HepG2 (cell line): ENCODE results near the gene KLHDC8B. TPM values are rescaled to one million over a fixed set of nuclear protein-coding genes. Genes with fewer than 3 reads are reported as not detected.

ENCODE experiments used
- ATF1 ChIP-seq: IDR thresholded peaks from 2 replicates; pipeline ENCODE4 v1.6.1; 2016; ENCODE audit warnings: mild to moderate bottlenecking, control low read depth
- CSRNP2 ChIP-seq: sonication (generic); formaldehyde crosslinking; conservative IDR thresholded peaks from 2 replicates; pipeline ENCODE4 v1.8.0; 2022; ENCODE audit warnings: low read depth, missing genetic modification reagents
- DR1 ChIP-seq: sonication (generic); formaldehyde crosslinking; IDR thresholded peaks from 2 replicates; pipeline ENCODE4 v1.8.0; 2021; ENCODE audit warnings: mild to moderate bottlenecking, missing genetic modification reagents, inconsistent platforms
- GZF1 ChIP-seq: sonication (generic); formaldehyde crosslinking; IDR thresholded peaks from 2 replicates; pipeline ENCODE4 v1.5.1; 2020; ENCODE audit warnings: mild to moderate bottlenecking, missing genetic modification reagents
- HNRNPH1 ChIP-seq: fragments of 200-400 bp; formaldehyde crosslinking; optimal IDR thresholded peaks from 2 replicates; pipeline ENCODE3; 2017; ENCODE audit warnings: mild to moderate bottlenecking, low read depth, low read length
- KIAA2018 ChIP-seq: sonication (generic); formaldehyde crosslinking; IDR thresholded peaks from 2 replicates; pipeline ENCODE4 v1.5.0; 2020; ENCODE audit warnings: mild to moderate bottlenecking, missing genetic modification reagents, borderline replicate concordance
- SIN3B ChIP-seq: fragments of 150-350 bp; IDR thresholded peaks from 2 replicates; pipeline ENCODE4 v1.6.1; 2014; ENCODE audit warnings: low read length
- SMAD1 ChIP-seq: sonication (generic); formaldehyde crosslinking; IDR thresholded peaks from 2 replicates; pipeline ENCODE4 v1.4.0; 2020; ENCODE audit warnings: missing genetic modification reagents, low read depth, mild to moderate bottlenecking, borderline replicate concordance
- THRA ChIP-seq: sonication (generic); formaldehyde crosslinking; IDR thresholded peaks from 2 replicates; pipeline ENCODE4 v1.4.0; 2020; ENCODE audit warnings: missing genetic modification reagents, borderline replicate concordance
- YEATS4 ChIP-seq: sonication (generic); formaldehyde crosslinking; IDR thresholded peaks from 2 replicates; pipeline ENCODE4 v1.4.0; 2020; ENCODE audit warnings: missing genetic modification reagents, borderline replicate concordance
- ZC3H4 ChIP-seq: sonication (generic); formaldehyde crosslinking; IDR thresholded peaks from 2 replicates; pipeline ENCODE4 v1.4.0; 2020; ENCODE audit warnings: missing genetic modification reagents, borderline replicate concordance
- ZFP37 ChIP-seq: sonication (generic); formaldehyde crosslinking; IDR thresholded peaks from 2 replicates; pipeline ENCODE4 v1.4.0; 2020; ENCODE audit warnings: missing genetic modification reagents, borderline replicate concordance
- ZMYM3 ChIP-seq: sonication (generic); formaldehyde crosslinking; IDR thresholded peaks from 2 replicates; pipeline ENCODE4 v1.5.1; 2020; ENCODE audit warnings: mild to moderate bottlenecking, missing genetic modification reagents
- ZNF549 ChIP-seq: sonication (generic); formaldehyde crosslinking; IDR thresholded peaks from 2 replicates; pipeline ENCODE4 v1.5.0; 2020; ENCODE audit warnings: missing genetic modification reagents
- polyA plus RNA-seq, 8 experiments: library from polyadenylated mRNA; depleted of rRNA in 3 of 8; stranded (reverse) in 7 of 8; unstranded in 1 of 8; fragments of >200 nt; fragmentation: Illumina TruSeq in 4 of 8; extraction: Trizol in 4 of 8; gene quantifications; 2 replicates each; pipeline versions ENCODE4 v1.2.1 to v1.2.3, GENCODE V29; 2011 to 2016; ENCODE audit warnings: low read depth in 4 of 8, missing spikeins in 1 of 8, mixed read lengths in 1 of 8; ENCODE audit not compliant: insufficient read depth in 1 of 8
- total RNA-seq, 5 experiments: library from RNA; depleted of rRNA; stranded (reverse); fragments of >200 nt; fragmentation: Illumina TruSeq; extraction: Trizol; gene quantifications; 2 replicates each; pipeline ENCODE4 v1.2.3, GENCODE V29; 2016; ENCODE audit warnings: low read depth in 1 of 5
- TF ChIP-seq, protein P1 (sequence below): sonication (generic); IDR thresholded peaks from 2 replicates; pipeline ENCODE4 v1.6.1; 2016; ENCODE audit warnings: low read depth, borderline replicate concordance
- TF ChIP-seq, protein P2 (sequence below): sonication (generic); formaldehyde crosslinking; IDR thresholded peaks from 2 replicates; pipeline ENCODE4 v1.5.0; 2020; ENCODE audit warnings: missing genetic modification reagents

Gene KLHDC8B
- total and polyA plus RNA-seq, 2 of the 13 experiments (the other 11 are each of a cell fraction or from before 2014, with no cell fraction given): 17.2 to 17.8 TPM

DNA sequence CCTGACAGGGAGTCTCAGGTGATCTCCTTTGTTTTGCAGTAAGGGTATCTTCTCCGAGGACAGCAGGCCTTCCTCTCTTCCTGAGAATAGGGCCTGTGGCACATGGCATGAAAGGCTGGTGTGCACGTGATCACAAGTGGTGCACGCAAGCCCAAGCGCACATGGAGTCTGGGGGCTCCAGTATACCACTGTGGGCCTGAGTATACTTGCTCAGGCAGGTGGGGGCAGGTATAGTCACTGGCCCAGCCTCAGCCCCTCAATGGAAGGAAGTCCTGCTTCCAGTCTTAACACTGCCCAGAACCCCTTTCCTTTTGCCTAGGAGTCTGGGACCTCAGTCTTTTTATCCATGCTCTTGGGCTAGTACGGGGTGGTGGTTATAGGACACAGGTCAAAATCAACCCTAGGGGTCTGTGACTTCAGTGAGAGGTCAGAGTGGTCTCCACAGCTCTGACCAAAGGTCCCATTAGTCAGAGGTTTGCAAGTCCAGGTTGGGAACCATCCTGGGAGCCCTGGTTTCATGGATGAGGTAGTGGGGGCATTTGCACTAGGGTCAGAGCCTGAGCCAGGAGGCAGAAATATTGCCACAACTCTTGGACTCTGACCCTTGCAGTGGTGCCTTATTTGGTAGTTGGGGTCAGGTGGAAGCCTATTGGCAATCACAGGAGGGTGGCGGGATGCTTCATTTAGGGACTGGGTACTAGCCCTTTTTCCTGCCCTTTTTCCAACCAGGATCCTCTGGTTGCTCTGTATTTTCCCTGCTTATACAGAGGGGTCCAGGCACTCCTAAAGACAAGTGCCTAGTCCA, 4.4 kb upstream of the KLHDC8B start (continued):
- no peak for TF ChIP-seq SMAD1 (CRISPR knock-in tag)
- no peak for TF ChIP-seq DR1 (CRISPR knock-in tag)
- TF ChIP-seq SIN3B: no peak
- TF ChIP-seq, protein P1, sequence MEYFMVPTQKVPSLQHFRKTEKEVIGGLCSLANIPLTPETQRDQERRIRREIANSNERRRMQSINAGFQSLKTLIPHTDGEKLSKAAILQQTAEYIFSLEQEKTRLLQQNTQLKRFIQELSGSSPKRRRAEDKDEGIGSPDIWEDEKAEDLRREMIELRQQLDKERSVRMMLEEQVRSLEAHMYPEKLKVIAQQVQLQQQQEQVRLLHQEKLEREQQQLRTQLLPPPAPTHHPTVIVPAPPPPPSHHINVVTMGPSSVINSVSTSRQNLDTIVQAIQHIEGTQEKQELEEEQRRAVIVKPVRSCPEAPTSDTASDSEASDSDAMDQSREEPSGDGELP: peak; percentile 26; the same call in 1 of the 2 replicates
- no peak for TF ChIP-seq ATF1 (CRISPR knock-in tag)
- TF ChIP-seq HNRNPH1: no peak
- peak; percentile 41; the same call in 1 of the 2 replicates for TF ChIP-seq ZMYM3
- TF ChIP-seq GZF1: no peak
- TF ChIP-seq ZFP37 (CRISPR knock-in tag): no peak
- no peak for TF ChIP-seq KIAA2018 (CRISPR knock-in tag)
- no peak for TF ChIP-seq ZNF549
- TF ChIP-seq ZC3H4: no peak
- TF ChIP-seq, protein P2, sequence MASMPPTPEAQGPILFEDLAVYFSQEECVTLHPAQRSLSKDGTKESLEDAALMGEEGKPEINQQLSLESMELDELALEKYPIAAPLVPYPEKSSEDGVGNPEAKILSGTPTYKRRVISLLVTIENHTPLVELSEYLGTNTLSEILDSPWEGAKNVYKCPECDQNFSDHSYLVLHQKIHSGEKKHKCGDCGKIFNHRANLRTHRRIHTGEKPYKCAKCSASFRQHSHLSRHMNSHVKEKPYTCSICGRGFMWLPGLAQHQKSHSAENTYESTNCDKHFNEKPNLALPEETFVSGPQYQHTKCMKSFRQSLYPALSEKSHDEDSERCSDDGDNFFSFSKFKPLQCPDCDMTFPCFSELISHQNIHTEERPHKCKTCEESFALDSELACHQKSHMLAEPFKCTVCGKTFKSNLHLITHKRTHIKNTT (CRISPR knock-in tag): no peak
- TF ChIP-seq CSRNP2 (CRISPR knock-in tag): no peak
- TF ChIP-seq YEATS4 (CRISPR knock-in tag): no peak
- no peak for TF ChIP-seq THRA
